K562 (cell line): Measurements from ENCODE around the gene SAP130.

Experiments
- BACH1 ChIP-seq: fragments of 200-800 bp; sonication (Bioruptor generic); IDR thresholded peaks from 2 replicates; pipeline ENCODE4 v1.6.1; 2016; ENCODE audit warnings: missing genetic modification characterization, missing compliant biosample characterization
- EWSR1 ChIP-seq: fragments of 450-650 bp; IDR thresholded peaks from 2 replicates; pipeline ENCODE4 v1.6.1; 2018; ENCODE audit warnings: borderline replicate concordance, mild to moderate bottlenecking, low read depth, moderate library complexity; ENCODE audit not compliant: partially characterized antibody
- JUN ChIP-seq, 2 experiments: sonication (generic) in 1 of 2; formaldehyde crosslinking in 1 of 2; IDR thresholded peaks; 2 replicates each; pipeline versions ENCODE4 v1.6.1 to v1.8.0; 2012 to 2022; ENCODE audit warnings: borderline replicate concordance in 2 of 2, mild to moderate bottlenecking in 2 of 2, improper control_type of control experiment in 1 of 2, low read depth in 1 of 2, low read length in 1 of 2, missing genetic modification reagents in 1 of 2
- MAFK ChIP-seq: IDR thresholded peaks from 2 replicates; pipeline ENCODE4 v1.6.1; 2011; ENCODE audit warnings: low read length, improper control_type of control experiment
- MCM2 ChIP-seq: fragments of 450-650 bp; IDR thresholded peaks from 2 replicates; pipeline ENCODE4 v1.6.1; 2017; ENCODE audit warnings: low read depth, mild to moderate bottlenecking
- NEUROD1 ChIP-seq: fragments of 150-350 bp; IDR thresholded peaks from 2 replicates; pipeline ENCODE4 v1.6.1; 2014; ENCODE audit warnings: borderline replicate concordance, low read length, low read depth; ENCODE audit not compliant: partially characterized antibody
- POLR2A ChIP-seq: fragments of 450-650 bp; conservative IDR thresholded peaks from 2 replicates; pipeline ENCODE4 v1.6.1; 2016
- RAD21 ChIP-seq, 2 experiments: fragments of 250-450 bp in 1 of 2; fragments of 450-650 bp in 1 of 2; sonication (Bioruptor Pico) in 1 of 2; formaldehyde crosslinking in 1 of 2; IDR thresholded peaks in 1 of 2; conservative IDR thresholded peaks in 1 of 2; 2 replicates each; pipeline versions ENCODE4 v1.4.0 to v1.8.0; 2020 to 2022; ENCODE audit warnings: mild to moderate bottlenecking in 2 of 2, moderate library complexity in 1 of 2
- SMC3 ChIP-seq: conservative IDR thresholded peaks from 2 replicates; pipeline ENCODE4 v1.6.1; 2011; ENCODE audit warnings: low read depth, low read length, improper control_type of control experiment; ENCODE audit not compliant: insufficient read depth
- TCF7L2 ChIP-seq: fragments of 150-350 bp; IDR thresholded peaks from 2 replicates; pipeline ENCODE4 v1.6.1; 2016; ENCODE audit warnings: low read depth, mild to moderate bottlenecking, low read length, moderate library complexity
- TF ChIP-seq, protein P1 (sequence below): fragments of 450-650 bp; IDR thresholded peaks from 2 replicates; pipeline ENCODE4 v1.6.1; 2016; ENCODE audit warnings: low read depth
- TF ChIP-seq, protein P2 (sequence below): sonication (generic); formaldehyde crosslinking; IDR thresholded peaks from 2 replicates; pipeline ENCODE4 v1.8.0; 2022; ENCODE audit warnings: missing genetic modification reagents, mild to moderate bottlenecking, borderline replicate concordance
- TF ChIP-seq, protein P3 (sequence below): fragments of 450-650 bp; IDR thresholded peaks from 2 replicates; pipeline ENCODE4 v1.6.1; 2017; ENCODE audit warnings: antibody characterized with exemption

DNA sequence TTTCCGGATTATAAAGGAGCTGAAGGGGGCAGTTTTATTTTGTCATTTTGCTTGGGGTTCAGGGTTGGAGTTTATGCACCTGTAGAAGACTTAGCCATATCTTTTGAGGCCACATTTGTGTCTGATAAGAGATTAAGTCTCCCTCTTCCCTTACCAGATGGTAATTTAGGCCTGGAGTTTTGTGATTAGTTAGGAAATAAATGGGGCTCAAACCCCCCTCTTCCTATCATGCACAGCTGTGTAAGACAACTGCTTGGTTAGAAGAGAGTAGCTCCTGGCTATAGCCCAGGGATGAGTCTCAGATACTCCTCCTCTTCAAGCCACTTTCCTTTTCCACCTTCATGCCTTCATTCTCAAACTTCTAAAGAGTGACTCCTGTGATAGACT lies 802 bp upstream of the SAP130 start:
- TF ChIP-seq POLR2A (no peak), EWSR1 (no peak), BACH1 (tag) (no peak), NEUROD1 (no peak), MCM2 (no peak), RAD21 (CRISPR knock-in tag; conservative IDR thresholded peaks at IDR 0.05 in 1 of 2, IDR thresholded peaks at IDR 0.05 in 1 of 2) (no peak), TCF7L2 (no peak), MAFK (no peak), SMC3 (no peak), JUN (IDR thresholded peaks at IDR 0.05; ENCODE audit: borderline replicate concordance, low read depth, low read length) (no peak), JUN (CRISPR knock-in tag; IDR thresholded peaks at IDR 0.05; ENCODE audit: borderline replicate concordance) (no peak)
- TF ChIP-seq, protein P1, sequence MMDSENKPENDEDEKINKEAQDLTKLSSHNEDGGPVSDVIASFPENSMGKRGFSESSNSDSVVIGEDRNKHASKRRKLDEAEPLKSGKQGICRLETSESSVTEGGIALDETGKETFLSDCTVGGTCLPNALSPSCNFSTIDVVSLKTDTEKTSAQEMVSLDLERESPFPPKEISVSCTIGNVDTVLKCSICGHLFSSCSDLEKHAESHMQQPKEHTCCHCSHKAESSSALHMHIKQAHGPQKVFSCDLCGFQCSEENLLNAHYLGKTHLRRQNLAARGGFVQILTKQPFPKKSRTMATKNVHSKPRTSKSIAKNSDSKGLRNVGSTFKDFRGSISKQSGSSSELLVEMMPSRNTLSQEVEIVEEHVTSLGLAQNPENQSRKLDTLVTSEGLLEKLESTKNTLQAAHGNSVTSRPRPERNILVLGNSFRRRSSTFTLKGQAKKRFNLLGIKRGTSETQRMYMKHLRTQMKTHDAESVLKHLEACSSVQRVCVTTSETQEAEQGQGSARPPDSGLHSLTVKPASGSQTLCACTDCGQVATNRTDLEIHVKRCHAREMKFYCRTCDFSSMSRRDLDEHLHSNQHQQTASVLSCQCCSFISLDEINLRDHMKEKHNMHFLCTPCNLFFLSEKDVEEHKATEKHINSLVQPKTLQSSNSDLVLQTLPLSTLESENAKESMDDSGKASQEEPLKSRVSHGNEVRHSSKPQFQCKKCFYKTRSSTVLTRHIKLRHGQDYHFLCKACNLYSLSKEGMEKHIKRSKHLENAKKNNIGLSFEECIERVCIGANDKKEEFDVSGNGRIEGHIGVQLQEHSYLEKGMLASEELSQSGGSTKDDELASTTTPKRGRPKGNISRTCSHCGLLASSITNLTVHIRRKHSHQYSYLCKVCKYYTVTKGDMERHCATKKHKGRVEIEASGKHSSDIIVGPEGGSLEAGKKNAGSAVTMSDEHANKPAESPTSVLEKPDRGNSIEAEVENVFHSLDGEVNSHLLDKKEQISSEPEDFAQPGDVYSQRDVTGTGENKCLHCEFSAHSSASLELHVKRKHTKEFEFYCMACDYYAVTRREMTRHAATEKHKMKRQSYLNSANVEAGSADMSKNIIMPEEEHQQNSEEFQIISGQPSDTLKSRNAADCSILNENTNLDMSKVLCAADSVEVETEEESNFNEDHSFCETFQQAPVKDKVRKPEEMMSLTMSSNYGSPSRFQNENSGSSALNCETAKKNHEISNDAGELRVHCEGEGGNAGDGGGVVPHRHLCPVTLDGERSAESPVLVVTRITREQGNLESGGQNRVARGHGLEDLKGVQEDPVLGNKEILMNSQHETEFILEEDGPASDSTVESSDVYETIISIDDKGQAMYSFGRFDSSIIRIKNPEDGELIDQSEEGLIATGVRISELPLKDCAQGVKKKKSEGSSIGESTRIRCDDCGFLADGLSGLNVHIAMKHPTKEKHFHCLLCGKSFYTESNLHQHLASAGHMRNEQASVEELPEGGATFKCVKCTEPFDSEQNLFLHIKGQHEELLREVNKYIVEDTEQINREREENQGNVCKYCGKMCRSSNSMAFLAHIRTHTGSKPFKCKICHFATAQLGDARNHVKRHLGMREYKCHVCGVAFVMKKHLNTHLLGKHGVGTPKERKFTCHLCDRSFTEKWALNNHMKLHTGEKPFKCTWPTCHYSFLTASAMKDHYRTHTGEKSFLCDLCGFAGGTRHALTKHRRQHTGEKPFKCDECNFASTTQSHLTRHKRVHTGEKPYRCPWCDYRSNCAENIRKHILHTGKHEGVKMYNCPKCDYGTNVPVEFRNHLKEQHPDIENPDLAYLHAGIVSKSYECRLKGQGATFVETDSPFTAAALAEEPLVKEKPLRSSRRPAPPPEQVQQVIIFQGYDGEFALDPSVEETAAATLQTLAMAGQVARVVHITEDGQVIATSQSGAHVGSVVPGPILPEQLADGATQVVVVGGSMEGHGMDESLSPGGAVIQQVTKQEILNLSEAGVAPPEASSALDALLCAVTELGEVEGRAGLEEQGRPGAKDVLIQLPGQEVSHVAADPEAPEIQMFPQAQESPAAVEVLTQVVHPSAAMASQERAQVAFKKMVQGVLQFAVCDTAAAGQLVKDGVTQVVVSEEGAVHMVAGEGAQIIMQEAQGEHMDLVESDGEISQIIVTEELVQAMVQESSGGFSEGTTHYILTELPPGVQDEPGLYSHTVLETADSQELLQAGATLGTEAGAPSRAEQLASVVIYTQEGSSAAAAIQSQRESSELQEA = no peak
- TF ChIP-seq, protein P2, sequence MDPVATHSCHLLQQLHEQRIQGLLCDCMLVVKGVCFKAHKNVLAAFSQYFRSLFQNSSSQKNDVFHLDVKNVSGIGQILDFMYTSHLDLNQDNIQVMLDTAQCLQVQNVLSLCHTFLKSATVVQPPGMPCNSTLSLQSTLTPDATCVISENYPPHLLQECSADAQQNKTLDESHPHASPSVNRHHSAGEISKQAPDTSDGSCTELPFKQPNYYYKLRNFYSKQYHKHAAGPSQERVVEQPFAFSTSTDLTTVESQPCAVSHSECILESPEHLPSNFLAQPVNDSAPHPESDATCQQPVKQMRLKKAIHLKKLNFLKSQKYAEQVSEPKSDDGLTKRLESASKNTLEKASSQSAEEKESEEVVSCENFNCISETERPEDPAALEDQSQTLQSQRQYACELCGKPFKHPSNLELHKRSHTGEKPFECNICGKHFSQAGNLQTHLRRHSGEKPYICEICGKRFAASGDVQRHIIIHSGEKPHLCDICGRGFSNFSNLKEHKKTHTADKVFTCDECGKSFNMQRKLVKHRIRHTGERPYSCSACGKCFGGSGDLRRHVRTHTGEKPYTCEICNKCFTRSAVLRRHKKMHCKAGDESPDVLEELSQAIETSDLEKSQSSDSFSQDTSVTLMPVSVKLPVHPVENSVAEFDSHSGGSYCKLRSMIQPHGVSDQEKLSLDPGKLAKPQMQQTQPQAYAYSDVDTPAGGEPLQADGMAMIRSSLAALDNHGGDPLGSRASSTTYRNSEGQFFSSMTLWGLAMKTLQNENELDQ (CRISPR knock-in tag) = no peak
- TF ChIP-seq, protein P3, sequence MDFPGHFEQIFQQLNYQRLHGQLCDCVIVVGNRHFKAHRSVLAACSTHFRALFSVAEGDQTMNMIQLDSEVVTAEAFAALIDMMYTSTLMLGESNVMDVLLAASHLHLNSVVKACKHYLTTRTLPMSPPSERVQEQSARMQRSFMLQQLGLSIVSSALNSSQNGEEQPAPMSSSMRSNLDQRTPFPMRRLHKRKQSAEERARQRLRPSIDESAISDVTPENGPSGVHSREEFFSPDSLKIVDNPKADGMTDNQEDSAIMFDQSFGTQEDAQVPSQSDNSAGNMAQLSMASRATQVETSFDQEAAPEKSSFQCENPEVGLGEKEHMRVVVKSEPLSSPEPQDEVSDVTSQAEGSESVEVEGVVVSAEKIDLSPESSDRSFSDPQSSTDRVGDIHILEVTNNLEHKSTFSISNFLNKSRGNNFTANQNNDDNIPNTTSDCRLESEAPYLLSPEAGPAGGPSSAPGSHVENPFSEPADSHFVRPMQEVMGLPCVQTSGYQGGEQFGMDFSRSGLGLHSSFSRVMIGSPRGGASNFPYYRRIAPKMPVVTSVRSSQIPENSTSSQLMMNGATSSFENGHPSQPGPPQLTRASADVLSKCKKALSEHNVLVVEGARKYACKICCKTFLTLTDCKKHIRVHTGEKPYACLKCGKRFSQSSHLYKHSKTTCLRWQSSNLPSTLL = no peak
